GM23338 (cell line): Measurements from ENCODE around the gene RAB8B. TPM values are rescaled to one million over a fixed set of nuclear protein-coding genes. Genes with fewer than 3 reads are reported as not detected.
A peak's percentile ranks its signal among the peaks of the same experiment; 100 is the strongest.

Experiments used
- ATAC-seq: fragments of 200-7000 bp; cut with Tn5 transposase; 3 replicates; pipeline ENCODE4 v1.9.1; 2020
- DNase-seq: peaks from one replicate; pipeline ENCODE4 v3.0.0-alpha.2; 2015; ENCODE audit warnings: low spot score
- H2AFZ ChIP-seq: fragments of 200-600 bp; sonication (generic); 2 replicates; pipeline ENCODE4 v1.8.0; 2016; ENCODE audit warnings: antibody characterized with exemption, mild to moderate bottlenecking, moderate library complexity
- H3F3A ChIP-seq: fragments of 200-600 bp; sonication (generic); replicated peaks from 2 replicates; pipeline ENCODE4 v1.8.0; 2017; ENCODE audit warnings: antibody characterized with exemption, mixed run types, low read depth
- H3K27ac ChIP-seq: fragments of 200-600 bp; sonication (generic); 2 replicates; pipeline ENCODE4 v1.6.1; 2016; ENCODE audit warnings: low read depth
- H3K27me3 ChIP-seq: fragments of 200-600 bp; sonication (generic); 2 replicates; pipeline ENCODE4 v1.8.0; 2016; ENCODE audit warnings: mild to moderate bottlenecking, mixed run types, moderate library complexity; ENCODE audit not compliant: insufficient read depth
- H3K36me3 ChIP-seq: fragments of 200-600 bp; sonication (generic); 2 replicates; pipeline ENCODE4 v1.8.0; 2016; ENCODE audit warnings: mild to moderate bottlenecking; ENCODE audit not compliant: insufficient read depth
- H3K4me1 ChIP-seq: fragments of 200-600 bp; sonication (generic); 2 replicates; pipeline ENCODE4 v1.8.0; 2016; ENCODE audit warnings: mild to moderate bottlenecking, moderate library complexity; ENCODE audit not compliant: insufficient read depth
- H3K4me2 ChIP-seq: fragments of 200-600 bp; sonication (generic); 2 replicates; pipeline ENCODE4 v1.7.1; 2017; ENCODE audit warnings: mixed run types
- H3K4me3 ChIP-seq: fragments of 200-600 bp; sonication (generic); 2 replicates; pipeline ENCODE4 v1.6.1; 2016; ENCODE audit warnings: mixed run types
- H3K79me2 ChIP-seq: fragments of 200-600 bp; sonication (generic); replicated peaks from 2 replicates; pipeline ENCODE4 v1.8.0; 2017; ENCODE audit warnings: mild to moderate bottlenecking; ENCODE audit not compliant: insufficient read depth
- H3K9me2 ChIP-seq: fragments of 200-600 bp; sonication (generic); 2 replicates; pipeline ENCODE4 v1.8.0; 2017; ENCODE audit not compliant: insufficient read depth
- H4K20me1 ChIP-seq: fragments of 200-600 bp; sonication (generic); replicated peaks from 2 replicates; pipeline ENCODE4 v1.8.0; 2017; ENCODE audit warnings: mild to moderate bottlenecking; ENCODE audit not compliant: insufficient read depth
- H3K27ac Mint-ChIP-seq: 2 replicates; pipeline ENCODE4 v1.8.0; 2020; ENCODE audit warnings: inconsistent platforms, mild to moderate bottlenecking, moderate library complexity, mixed read lengths
- H3K27me3 Mint-ChIP-seq: 3 replicates; pipeline ENCODE4 v1.8.0; 2022; ENCODE audit warnings: low read depth, mild to moderate bottlenecking, moderate library complexity, mixed read lengths, inconsistent platforms; ENCODE audit not compliant: insufficient read depth, poor library complexity
- H3K36me3 Mint-ChIP-seq: 3 replicates; pipeline ENCODE4 v1.8.0; 2021; ENCODE audit warnings: low read depth, mild to moderate bottlenecking, inconsistent platforms, moderate library complexity, mixed read lengths
- H3K4me1 Mint-ChIP-seq: 3 replicates; pipeline ENCODE4 v1.8.0; 2020; ENCODE audit warnings: mild to moderate bottlenecking, inconsistent platforms, mixed read lengths
- H3K4me3 Mint-ChIP-seq: 3 replicates; pipeline ENCODE4 v1.8.0; 2021; ENCODE audit warnings: moderate library complexity, mild to moderate bottlenecking, inconsistent platforms, mixed read lengths
- H3K9me3 Mint-ChIP-seq: 3 replicates; pipeline ENCODE4 v1.8.0; 2020; ENCODE audit warnings: moderate library complexity, mild to moderate bottlenecking, inconsistent platforms, mixed read lengths
- EZH2 ChIP-seq: fragments of 200-600 bp; sonication (generic); IDR thresholded peaks from one replicate; pipeline ENCODE4 v1.8.0; 2017; ENCODE audit warnings: antibody characterized with exemption, mild to moderate bottlenecking, low read depth; ENCODE audit not compliant: unreplicated experiment
- JUNB ChIP-seq: IDR thresholded peaks from one replicate; pipeline ENCODE4 v1.6.1; 2016; ENCODE audit warnings: antibody characterized with exemption; ENCODE audit not compliant: unreplicated experiment
- NANOG ChIP-seq: IDR thresholded peaks from 2 replicates; pipeline ENCODE4 v1.6.1; 2016; ENCODE audit warnings: antibody characterized with exemption, borderline replicate concordance
- POLR2AphosphoS5 ChIP-seq: IDR thresholded peaks from 2 replicates; pipeline ENCODE4 v1.6.1; 2016; ENCODE audit warnings: antibody characterized with exemption, low read depth
- polyA plus RNA-seq: library from polyadenylated mRNA; unstranded; fragments of >200 nt; fragmentation: Nextera tagmentation; extraction: Ambion mirVana; gene quantifications from 2 replicates; pipeline ENCODE4 v1.2.1, GENCODE V29; 2016
- total RNA-seq: library from RNA; depleted of rRNA; stranded (reverse); fragments of >200 nt; shearing (Covaris generic); gene quantifications from 2 replicates; pipeline ENCODE4 v1.2.3, GENCODE V29; 2014
- TF ChIP-seq, protein P1 (sequence below): IDR thresholded peaks from 2 replicates; pipeline ENCODE4 v1.6.1; 2016; ENCODE audit warnings: antibody characterized with exemption
- TF ChIP-seq, protein P2 (sequence below): fragments of 250-450 bp; sonication (Bioruptor Pico); IDR thresholded peaks from 2 replicates; pipeline ENCODE4 v1.5.0; 2020; ENCODE audit warnings: mild to moderate bottlenecking, moderate library complexity

RAB8B gene
- total and polyA plus RNA-seq, 2 experiments from 2014 or later: 23.2 to 41.7 TPM

DNA sequence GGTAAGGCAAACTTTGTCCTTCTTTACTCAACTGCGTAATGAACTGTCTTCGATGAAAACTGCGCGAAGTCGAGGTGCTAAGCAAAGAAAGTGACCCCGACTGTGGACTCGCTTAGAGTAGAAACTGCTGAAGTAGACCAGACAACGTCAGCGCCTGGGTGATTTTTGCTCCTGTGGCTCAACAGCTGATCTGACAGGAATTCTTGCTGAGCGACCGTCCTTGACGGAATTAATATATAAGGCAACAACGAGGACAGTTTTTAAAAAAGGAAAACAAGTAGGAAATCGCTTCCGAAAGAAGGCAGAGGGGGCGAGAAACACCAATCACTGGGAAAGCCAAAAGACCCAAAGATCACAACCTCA is 32.7 kb upstream of the RAB8B start (continued):
- TF ChIP-seq, protein P1, sequence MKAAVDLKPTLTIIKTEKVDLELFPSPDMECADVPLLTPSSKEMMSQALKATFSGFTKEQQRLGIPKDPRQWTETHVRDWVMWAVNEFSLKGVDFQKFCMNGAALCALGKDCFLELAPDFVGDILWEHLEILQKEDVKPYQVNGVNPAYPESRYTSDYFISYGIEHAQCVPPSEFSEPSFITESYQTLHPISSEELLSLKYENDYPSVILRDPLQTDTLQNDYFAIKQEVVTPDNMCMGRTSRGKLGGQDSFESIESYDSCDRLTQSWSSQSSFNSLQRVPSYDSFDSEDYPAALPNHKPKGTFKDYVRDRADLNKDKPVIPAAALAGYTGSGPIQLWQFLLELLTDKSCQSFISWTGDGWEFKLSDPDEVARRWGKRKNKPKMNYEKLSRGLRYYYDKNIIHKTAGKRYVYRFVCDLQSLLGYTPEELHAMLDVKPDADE: no peak
- no peak for TF ChIP-seq NANOG
- no peak for TF ChIP-seq EZH2
- TF ChIP-seq POLR2AphosphoS5: no peak

DNA sequence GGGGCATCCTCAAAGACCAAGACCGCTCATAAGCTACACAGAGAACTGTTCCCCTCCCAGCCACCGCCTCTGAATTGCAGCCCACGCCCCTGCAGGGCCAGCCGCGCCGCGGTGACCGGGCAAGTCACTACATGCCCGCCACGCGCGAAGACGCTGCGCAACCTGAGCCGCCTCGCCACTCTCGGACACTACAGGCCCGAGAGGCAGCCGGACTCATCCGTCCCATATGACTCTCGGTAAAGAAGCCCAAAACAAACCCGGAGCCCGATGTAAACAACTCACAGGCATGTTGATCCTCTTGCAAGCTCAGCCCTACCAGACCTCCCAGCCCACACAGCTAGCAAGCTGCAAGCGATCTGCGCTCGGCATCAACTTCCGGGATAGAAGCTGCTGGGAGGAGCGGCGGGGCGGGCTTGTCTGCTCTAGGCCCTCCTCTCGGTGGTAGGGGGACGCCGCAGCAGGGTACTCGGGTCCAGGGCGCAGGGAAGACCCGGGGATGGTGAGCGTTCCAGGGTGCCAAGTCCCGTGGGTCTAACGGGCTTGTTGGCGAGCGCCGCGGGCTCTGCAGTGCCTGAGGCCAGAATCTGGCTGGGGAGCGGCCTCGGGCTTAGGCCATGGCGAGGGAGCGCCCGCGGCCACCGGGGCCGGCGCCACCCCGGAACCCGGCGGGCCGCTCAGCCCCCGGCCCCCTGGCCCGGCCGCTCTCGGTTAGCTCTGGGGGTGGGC is 32.1 kb upstream of the RAB8B start, which contains the start of gene RPS27L:
Gene RPS27L (minus strand): TSS at position 360 of the 726 bp plus-strand sequence. CDS start 72 bp downstream, at position 288.
- Mint-ChIP-seq H3K27ac (peak within 1 kb of the TSS; percentile 96), H3K4me3 (peak within 1 kb of the TSS; percentile 95), H3K36me3 (peaks cover 22% of the 10 kb centered on the region; the same call in 2 of the 3 replicates), H3K4me1 (peaks cover 6% of the 10 kb centered on the region), H3K9me3 (no peaks in the 10 kb centered on the region), H3K27me3 (peaks cover 2% of the 10 kb centered on the region)
- Histone ChIP-seq H3K4me3 (peak within 1 kb of the TSS; percentile 83), H3K9me2 (no peaks in the 10 kb centered on the region), H3F3A (peaks cover 5% of the 10 kb centered on the region), H3K4me1 (no peaks in the 10 kb centered on the region), H3K79me2 (peaks cover 28% of the 10 kb centered on the region), H3K4me2 (peak within 1 kb of the TSS; percentile 74), H3K27me3 (no peaks in the 10 kb centered on the region), H3K27ac (peak within 1 kb of the TSS; percentile 96), H2AFZ (peak within 1 kb of the TSS; percentile 77; the same call in 1 of the 2 replicates), H4K20me1 (no peaks in the 10 kb centered on the region), H3K36me3 (peaks cover 28% of the 10 kb centered on the region)
- peak; percentile 97 for DNase-seq
- peak; percentile 98 for TF ChIP-seq POLR2AphosphoS5
- TF ChIP-seq JUNB: no peak
- TF ChIP-seq, protein P1: peak; percentile 75
- TF ChIP-seq, protein P2, sequence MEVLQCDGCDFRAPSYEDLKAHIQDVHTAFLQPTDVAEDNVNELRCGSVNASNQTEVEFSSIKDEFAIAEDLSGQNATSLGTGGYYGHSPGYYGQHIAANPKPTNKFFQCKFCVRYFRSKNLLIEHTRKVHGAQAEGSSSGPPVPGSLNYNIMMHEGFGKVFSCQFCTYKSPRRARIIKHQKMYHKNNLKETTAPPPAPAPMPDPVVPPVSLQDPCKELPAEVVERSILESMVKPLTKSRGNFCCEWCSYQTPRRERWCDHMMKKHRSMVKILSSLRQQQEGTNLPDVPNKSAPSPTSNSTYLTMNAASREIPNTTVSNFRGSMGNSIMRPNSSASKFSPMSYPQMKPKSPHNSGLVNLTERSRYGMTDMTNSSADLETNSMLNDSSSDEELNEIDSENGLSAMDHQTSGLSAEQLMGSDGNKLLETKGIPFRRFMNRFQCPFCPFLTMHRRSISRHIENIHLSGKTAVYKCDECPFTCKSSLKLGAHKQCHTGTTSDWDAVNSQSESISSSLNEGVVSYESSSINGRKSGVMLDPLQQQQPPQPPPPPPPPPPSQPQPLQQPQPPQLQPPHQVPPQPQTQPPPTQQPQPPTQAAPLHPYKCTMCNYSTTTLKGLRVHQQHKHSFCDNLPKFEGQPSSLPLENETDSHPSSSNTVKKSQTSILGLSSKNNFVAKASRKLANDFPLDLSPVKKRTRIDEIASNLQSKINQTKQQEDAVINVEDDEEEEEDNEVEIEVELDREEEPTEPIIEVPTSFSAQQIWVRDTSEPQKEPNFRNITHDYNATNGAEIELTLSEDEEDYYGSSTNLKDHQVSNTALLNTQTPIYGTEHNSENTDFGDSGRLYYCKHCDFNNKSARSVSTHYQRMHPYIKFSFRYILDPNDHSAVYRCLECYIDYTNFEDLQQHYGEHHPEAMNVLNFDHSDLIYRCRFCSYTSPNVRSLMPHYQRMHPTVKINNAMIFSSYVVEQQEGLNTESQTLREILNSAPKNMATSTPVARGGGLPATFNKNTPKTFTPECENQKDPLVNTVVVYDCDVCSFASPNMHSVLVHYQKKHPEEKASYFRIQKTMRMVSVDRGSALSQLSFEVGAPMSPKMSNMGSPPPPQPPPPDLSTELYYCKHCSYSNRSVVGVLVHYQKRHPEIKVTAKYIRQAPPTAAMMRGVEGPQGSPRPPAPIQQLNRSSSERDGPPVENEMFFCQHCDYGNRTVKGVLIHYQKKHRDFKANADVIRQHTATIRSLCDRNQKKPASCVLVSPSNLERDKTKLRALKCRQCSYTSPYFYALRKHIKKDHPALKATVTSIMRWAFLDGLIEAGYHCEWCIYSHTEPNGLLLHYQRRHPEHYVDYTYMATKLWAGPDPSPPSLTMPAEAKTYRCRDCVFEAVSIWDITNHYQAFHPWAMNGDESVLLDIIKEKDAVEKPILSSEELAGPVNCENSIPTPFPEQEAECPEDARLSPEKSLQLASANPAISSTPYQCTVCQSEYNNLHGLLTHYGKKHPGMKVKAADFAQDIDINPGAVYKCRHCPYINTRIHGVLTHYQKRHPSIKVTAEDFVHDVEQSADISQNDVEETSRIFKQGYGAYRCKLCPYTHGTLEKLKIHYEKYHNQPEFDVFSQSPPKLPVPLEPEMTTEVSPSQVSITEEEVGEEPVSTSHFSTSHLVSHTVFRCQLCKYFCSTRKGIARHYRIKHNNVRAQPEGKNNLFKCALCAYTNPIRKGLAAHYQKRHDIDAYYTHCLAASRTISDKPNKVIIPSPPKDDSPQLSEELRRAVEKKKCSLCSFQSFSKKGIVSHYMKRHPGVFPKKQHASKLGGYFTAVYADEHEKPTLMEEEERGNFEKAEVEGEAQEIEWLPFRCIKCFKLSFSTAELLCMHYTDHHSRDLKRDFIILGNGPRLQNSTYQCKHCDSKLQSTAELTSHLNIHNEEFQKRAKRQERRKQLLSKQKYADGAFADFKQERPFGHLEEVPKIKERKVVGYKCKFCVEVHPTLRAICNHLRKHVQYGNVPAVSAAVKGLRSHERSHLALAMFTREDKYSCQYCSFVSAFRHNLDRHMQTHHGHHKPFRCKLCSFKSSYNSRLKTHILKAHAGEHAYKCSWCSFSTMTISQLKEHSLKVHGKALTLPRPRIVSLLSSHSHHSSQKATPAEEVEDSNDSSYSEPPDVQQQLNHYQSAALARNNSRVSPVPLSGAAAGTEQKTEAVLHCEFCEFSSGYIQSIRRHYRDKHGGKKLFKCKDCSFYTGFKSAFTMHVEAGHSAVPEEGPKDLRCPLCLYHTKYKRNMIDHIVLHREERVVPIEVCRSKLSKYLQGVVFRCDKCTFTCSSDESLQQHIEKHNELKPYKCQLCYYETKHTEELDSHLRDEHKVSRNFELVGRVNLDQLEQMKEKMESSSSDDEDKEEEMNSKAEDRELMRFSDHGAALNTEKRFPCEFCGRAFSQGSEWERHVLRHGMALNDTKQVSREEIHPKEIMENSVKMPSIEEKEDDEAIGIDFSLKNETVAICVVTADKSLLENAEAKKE (CRISPR knock-in tag): no peak
- ATAC-seq: peak; percentile 99
